GM23338 (cell line): ENCODE data around the gene INTU.

Source experiments
- CTCF ChIP-seq, 2 experiments: fragments of 200-600 bp in 1 of 2; sonication (generic) in 1 of 2; conservative IDR thresholded peaks; 2 replicates each; pipeline versions ENCODE4 v1.5.1 to v1.6.1; 2016 to 2017; ENCODE audit warnings: antibody characterized with exemption in 2 of 2, low read depth in 2 of 2, mild to moderate bottlenecking in 2 of 2, moderate library complexity in 1 of 2
- EZH2 ChIP-seq: fragments of 200-600 bp; sonication (generic); IDR thresholded peaks from one replicate; pipeline ENCODE4 v1.8.0; 2017; ENCODE audit warnings: antibody characterized with exemption, mild to moderate bottlenecking, low read depth; ENCODE audit not compliant: unreplicated experiment
- EZH2phosphoT487 ChIP-seq: fragments of 200-600 bp; sonication (generic); IDR thresholded peaks from one replicate; pipeline ENCODE4 v1.8.1; 2018; ENCODE audit warnings: antibody characterized with exemption; ENCODE audit not compliant: unreplicated experiment
- POLR2AphosphoS5 ChIP-seq: IDR thresholded peaks from 2 replicates; pipeline ENCODE4 v1.6.1; 2016; ENCODE audit warnings: antibody characterized with exemption, low read depth
- TF ChIP-seq, protein P1 (sequence below): IDR thresholded peaks from one replicate; pipeline ENCODE4 v1.6.1; 2018; ENCODE audit warnings: antibody characterized with exemption; ENCODE audit not compliant: unreplicated experiment
- TF ChIP-seq, protein P2 (sequence below): IDR thresholded peaks from 2 replicates; pipeline ENCODE4 v1.6.1; 2016; ENCODE audit warnings: antibody characterized with exemption

DNA sequence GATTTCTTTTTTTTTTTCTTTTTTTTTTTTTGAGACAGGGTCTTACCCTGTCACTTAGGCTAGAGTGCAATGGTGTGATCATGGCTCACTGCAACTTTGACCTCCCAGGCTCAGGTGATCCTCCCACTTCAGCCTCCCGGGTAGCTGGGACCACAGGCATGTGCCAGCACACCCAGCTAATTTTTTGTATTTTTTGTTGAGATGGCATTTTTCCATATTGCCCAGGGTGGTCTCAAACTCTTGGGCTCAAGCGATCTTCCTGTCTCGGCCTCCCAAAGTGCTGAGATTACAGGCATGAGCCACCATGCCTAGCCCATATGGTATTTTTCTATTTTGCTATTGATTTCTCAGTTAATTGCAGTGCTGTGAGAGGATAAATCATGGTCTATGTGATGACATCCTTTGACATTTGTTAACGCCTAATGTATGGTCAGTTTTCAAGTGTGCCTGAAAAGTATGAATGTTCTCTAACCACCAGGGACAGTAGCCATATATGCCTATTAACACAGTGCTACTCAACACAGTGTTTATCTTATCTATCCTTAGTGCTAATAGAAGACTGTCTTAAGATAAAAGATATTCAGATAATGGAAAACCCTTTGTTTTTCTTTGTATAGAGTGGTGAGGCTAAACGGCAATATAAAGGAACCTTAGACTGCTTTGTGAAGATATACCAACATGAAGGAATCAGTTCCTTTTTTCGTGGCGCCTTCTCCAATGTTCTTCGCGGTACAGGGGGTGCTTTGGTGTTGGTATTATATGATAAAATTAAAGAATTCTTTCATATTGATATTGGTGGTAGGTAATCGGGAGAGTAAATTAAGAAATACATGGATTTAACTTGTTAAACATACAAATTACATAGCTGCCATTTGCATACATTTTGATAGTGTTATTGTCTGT is 140.3 kb downstream of the INTU start:
- no peak for TF ChIP-seq CTCF (conservative IDR thresholded peaks at IDR 0.05; ENCODE audit: low read depth in 2 of 2)
- no peak for TF ChIP-seq EZH2phosphoT487
- TF ChIP-seq, protein P1, sequence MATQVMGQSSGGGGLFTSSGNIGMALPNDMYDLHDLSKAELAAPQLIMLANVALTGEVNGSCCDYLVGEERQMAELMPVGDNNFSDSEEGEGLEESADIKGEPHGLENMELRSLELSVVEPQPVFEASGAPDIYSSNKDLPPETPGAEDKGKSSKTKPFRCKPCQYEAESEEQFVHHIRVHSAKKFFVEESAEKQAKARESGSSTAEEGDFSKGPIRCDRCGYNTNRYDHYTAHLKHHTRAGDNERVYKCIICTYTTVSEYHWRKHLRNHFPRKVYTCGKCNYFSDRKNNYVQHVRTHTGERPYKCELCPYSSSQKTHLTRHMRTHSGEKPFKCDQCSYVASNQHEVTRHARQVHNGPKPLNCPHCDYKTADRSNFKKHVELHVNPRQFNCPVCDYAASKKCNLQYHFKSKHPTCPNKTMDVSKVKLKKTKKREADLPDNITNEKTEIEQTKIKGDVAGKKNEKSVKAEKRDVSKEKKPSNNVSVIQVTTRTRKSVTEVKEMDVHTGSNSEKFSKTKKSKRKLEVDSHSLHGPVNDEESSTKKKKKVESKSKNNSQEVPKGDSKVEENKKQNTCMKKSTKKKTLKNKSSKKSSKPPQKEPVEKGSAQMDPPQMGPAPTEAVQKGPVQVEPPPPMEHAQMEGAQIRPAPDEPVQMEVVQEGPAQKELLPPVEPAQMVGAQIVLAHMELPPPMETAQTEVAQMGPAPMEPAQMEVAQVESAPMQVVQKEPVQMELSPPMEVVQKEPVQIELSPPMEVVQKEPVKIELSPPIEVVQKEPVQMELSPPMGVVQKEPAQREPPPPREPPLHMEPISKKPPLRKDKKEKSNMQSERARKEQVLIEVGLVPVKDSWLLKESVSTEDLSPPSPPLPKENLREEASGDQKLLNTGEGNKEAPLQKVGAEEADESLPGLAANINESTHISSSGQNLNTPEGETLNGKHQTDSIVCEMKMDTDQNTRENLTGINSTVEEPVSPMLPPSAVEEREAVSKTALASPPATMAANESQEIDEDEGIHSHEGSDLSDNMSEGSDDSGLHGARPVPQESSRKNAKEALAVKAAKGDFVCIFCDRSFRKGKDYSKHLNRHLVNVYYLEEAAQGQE: no peak
- TF ChIP-seq, protein P2, sequence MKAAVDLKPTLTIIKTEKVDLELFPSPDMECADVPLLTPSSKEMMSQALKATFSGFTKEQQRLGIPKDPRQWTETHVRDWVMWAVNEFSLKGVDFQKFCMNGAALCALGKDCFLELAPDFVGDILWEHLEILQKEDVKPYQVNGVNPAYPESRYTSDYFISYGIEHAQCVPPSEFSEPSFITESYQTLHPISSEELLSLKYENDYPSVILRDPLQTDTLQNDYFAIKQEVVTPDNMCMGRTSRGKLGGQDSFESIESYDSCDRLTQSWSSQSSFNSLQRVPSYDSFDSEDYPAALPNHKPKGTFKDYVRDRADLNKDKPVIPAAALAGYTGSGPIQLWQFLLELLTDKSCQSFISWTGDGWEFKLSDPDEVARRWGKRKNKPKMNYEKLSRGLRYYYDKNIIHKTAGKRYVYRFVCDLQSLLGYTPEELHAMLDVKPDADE: no peak
- no peak for TF ChIP-seq EZH2
- TF ChIP-seq POLR2AphosphoS5: no peak
